Left renal cortex interstitium (tissue), 4 donors: ENCODE measurements around the gene UBE2E2. TPM values are rescaled to one million over a fixed set of nuclear protein-coding genes. Genes with fewer than 3 reads are reported as not detected.

Experiments used
- DNase-seq, 4 donors: peaks; one replicate each; pipeline ENCODE4 v3.0.0-alpha.2; 2013; ENCODE audit warnings: low read depth in 4 of 4, low spot score in 2 of 4, missing footprints in 1 of 4
- polyA plus RNA-seq, 4 donors: library from polyadenylated mRNA; unstranded; fragments of 120-200 nt; gene quantifications; one replicate each; pipeline ENCODE4 v1.2.1, GENCODE V29; 2013; ENCODE audit not compliant: insufficient read length in 4 of 4

Gene UBE2E2
- polyA plus RNA-seq, 4 donors: 49.7 to 57.3 (median 55.0) TPM

GRCh38 chr3:23192816-23193215, 10.3 kb upstream of the UBE2E2 start:
- DNase-seq: no peak

GRCh38 chr3:23193831-23194230, 9.3 kb upstream of the UBE2E2 start:
- no peak for DNase-seq

GRCh38 chr3:23198801-23199200, 4.3 kb upstream of the UBE2E2 start:
- no peak for DNase-seq

GRCh38 chr3:23199649-23200048, 3.5 kb upstream of the UBE2E2 start:
- DNase-seq: no peak

- no peak for DNase-seq
These were observed 1.8 kb upstream of the UBE2E2 start for GRCh38 chr3:23201154-23201838.

GRCh38 chr3:23202203-23202920, 765 bp upstream of the UBE2E2 start:
- peak in 3 of 4 donors; percentile 19 to 31 (median 28) for DNase-seq

- peak in 3 of 4 donors; percentile 19 to 34 (median 24) for DNase-seq
These were observed 692 bp downstream of the UBE2E2 start for GRCh38 chr3:23203708-23204330.

GRCh38 chr3:23206366-23206765, 3.2 kb downstream of the UBE2E2 start:
- no peak for DNase-seq

- DNase-seq: no peak
These were observed 6.0 kb downstream of the UBE2E2 start for GRCh38 chr3:23209103-23209502.

- DNase-seq: no peak
These were observed 6.8 kb downstream of the UBE2E2 start for GRCh38 chr3:23209747-23210487.

GRCh38 chr3:23213813-23214212, 10.7 kb downstream of the UBE2E2 start:
- DNase-seq: no peak

GRCh38 chr3:23217872-23218554, 14.9 kb downstream of the UBE2E2 start:
- no peak for DNase-seq

- DNase-seq: no peak
These were observed 16.0 kb downstream of the UBE2E2 start for GRCh38 chr3:23219117-23219516.

- no peak for DNase-seq
These were observed 16.4 kb downstream of the UBE2E2 start for GRCh38 chr3:23219552-23219951.

- no peak for DNase-seq
These were observed 18.0 kb downstream of the UBE2E2 start for GRCh38 chr3:23221136-23221535.

- no peak for DNase-seq
These were observed 28.9 kb downstream of the UBE2E2 start for GRCh38 chr3:23232016-23232415.

GRCh38 chr3:23232854-23233253, 29.7 kb downstream of the UBE2E2 start:
- no peak for DNase-seq

- DNase-seq: no peak
These were observed 32.1 kb downstream of the UBE2E2 start for GRCh38 chr3:23235264-23235663.

- DNase-seq: no peak
These were observed 33.8 kb downstream of the UBE2E2 start for GRCh38 chr3:23236890-23237289.

GRCh38 chr3:23238156-23238555, 35.0 kb downstream of the UBE2E2 start:
- DNase-seq: no peak
